GM21529 (cell line): Measurements from ENCODE around the gene TDRD6.

Experiments used
- ATAC-seq: cut with Tn5 transposase; IDR thresholded peaks from one replicate; pipeline ENCODE4 v1.9.1; 2021; ENCODE audit not compliant: unreplicated experiment

Gene TDRD6

DNA sequence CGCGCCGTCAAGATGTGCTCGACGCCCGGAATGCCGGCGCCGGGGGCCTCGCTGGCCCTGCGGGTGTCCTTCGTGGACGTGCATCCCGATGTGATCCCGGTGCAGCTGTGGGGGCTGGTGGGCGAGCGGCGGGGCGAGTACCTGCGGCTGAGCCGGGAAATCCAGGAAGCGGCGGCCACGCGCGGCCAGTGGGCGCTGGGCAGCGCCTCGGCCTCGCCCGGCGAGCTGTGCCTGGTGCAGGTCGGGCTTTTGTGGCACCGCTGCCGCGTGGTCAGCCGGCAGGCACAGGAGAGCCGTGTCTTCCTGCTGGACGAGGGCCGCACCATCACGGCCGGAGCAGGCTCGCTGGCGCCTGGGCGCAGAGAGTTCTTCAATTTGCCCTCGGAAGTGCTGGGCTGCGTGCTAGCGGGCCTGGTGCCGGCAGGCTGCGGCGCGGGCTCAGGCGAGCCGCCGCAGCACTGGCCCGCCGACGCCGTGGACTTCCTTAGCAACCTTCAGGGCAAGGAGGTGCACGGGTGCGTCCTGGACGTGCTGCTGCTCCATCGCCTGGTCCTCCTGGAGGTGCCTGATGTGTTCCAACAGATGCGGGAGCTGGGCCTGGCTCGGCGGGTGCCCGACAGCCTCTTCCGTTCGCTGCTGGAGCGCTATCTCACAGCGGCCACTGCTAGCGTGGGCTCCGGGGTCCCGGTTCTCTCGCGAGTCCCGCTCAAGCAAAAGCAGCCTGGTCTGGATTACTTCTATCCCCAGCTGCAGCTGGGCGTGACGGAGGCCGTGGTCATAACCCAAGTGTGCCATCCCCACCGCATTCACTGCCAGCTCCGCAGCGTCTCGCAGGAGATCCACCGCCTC, 656 bp downstream of the TDRD6 start:
- ATAC-seq = no peak

GRCh38 chr6:46688966-46689335, 1.3 kb downstream of the TDRD6 start:
- ATAC-seq = no peak

DNA sequence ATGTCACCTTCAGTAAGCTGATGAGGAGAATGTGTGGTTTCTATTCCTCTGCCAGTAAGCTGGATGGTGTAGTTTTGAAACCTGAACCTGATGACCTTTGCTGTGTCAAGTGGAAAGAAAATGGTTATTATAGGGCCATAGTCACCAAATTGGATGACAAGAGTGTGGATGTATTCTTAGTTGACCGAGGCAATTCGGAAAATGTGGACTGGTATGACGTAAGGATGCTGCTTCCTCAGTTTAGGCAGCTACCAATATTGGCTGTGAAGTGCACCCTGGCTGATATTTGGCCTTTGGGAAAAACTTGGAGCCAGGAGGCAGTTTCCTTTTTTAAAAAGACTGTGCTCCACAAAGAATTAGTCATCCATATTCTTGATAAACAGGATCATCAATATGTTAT, 2.0 kb downstream of the TDRD6 start:
- no peak for ATAC-seq

GRCh38 chr6:46690141-46690755, 2.6 kb downstream of the TDRD6 start:
- ATAC-seq = no peak

GRCh38 chr6:46690911-46691451, 3.3 kb downstream of the TDRD6 start:
- no peak for ATAC-seq

DNA sequence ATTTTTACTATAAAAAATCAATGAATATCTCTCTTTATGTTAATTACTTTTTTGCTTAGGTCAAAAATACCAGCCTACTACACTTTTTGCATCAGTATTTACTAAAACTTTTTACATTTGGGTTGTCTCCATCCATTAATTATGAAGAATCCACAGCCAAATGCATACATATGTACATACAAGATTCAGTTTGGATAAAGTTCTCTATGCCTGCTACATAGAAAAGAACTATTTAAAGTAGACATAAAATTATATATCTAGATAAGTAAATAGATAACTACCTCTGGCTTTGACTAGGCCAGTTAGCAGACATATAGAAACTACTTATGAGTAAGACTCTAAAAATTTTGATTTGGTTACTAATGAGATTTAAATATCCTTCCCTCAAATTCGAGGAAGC, 12.3 kb downstream of the TDRD6 start:
- ATAC-seq = no peak

- ATAC-seq = no peak
Observed at GRCh38 chr6:46704562-46704961, 16.9 kb downstream of the TDRD6 start.

- ATAC-seq = no peak
Observed at GRCh38 chr6:46706464-46706863, 18.8 kb downstream of the TDRD6 start.

GRCh38 chr6:46711491-46711890, 23.8 kb downstream of the TDRD6 start:
- ATAC-seq = no peak

DNA sequence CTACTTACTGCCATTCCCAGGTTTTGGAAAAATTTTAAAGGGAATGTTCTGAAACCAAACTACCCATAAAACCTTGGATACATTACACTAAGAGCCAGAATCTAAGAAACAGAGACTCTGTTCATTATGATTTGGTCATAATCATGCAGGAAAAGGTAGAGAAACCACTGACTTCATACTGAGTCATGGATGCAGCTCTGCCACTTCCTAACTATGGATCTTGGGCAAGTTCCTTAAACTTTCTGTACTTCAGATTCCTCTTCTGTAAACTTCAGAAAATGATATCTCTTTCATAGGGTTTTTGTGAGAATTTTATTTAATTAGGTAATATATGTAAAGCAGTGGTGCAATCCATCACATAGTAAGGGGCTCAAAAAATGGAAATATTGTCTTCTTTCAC, 27.5 kb downstream of the TDRD6 start:
- no peak for ATAC-seq

DNA sequence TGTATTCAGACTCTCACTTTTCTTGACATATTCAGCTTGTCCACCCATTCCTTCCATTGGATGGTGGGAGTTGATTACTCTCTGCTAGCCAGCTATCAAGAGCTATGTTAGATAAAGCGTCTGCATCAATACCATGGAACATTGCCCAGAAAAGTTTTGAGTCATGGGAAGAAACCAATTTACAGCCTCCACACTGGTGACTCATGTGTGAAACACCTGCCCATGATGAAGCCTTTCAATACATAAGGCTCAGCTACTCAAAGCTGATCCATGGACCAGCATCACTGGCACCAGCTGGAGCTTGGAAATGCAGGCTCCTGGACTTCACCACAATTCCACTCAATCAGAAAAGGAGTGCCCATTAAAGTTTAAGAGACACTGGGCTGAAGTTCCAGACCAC, 31.4 kb downstream of the TDRD6 start:
- no peak for ATAC-seq

DNA sequence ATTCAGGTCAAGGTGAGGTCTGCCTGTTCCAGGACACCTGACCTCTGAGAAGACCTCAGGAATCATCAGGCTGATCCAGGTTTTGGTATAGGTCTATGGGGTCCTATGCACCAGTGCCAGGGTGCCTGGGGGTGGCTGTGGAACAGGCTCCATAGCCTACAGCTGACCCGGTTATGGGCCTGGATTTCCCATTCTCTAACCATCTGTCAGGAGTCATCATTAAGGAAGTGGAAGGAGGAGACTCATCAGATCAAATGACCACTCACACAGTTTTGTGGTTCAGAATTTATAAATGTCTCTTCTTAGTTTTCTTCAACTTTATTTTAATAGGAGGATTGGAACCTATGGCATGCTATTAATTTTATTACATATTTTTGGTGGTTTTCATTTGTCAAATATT, 32.7 kb downstream of the TDRD6 start:
- ATAC-seq = no peak

DNA sequence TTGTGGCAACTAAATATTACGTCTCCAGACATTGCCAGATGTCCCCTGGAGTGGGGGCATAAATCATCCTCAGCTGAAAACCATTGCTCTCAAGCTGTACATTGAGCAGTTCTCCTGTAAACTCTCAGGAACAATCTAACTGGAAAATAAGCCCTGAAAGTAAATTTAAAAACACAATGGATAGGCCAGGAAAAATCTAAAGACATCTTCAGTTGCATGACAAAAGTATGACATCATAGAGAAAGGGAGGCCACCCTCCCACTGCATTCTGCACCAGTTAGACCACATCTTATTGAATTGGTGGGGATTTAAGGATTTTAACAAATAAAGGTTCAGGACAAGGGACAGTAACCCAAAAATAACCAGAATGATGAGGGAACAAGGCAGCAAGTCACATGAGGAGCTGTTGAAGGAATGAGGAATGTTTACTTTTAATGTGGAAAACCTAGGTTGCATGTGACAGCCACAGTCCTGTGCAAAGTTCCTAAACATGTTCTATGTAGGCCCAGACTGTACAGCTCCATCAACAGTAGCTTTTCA, 42.2 kb downstream of the TDRD6 start:
- no peak for ATAC-seq

DNA sequence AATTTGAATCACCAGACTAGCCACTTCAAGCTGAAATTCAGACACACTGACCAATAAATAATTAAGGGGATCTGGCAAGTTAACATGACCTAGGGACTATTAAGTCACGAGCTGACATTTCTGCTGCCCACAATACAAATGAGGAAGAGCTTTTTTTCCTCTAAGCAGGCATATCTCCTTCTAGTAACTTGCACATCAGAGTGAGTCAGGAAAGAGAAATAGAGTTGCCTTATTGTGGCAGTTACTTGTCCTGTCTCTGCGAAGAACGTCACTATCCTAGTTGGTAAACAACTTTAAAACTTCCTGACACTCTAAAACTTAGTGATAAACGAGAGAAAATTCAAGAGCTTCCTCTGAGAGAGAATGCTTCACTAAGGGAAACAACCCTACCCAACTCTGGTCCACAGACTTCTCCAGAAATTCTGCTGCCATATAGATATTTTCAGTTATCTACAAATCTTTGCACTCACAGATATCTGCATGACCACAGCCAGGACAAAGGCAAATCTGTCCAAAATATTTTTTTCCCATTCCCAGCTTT, 43.3 kb downstream of the TDRD6 start:
- no peak for ATAC-seq

DNA sequence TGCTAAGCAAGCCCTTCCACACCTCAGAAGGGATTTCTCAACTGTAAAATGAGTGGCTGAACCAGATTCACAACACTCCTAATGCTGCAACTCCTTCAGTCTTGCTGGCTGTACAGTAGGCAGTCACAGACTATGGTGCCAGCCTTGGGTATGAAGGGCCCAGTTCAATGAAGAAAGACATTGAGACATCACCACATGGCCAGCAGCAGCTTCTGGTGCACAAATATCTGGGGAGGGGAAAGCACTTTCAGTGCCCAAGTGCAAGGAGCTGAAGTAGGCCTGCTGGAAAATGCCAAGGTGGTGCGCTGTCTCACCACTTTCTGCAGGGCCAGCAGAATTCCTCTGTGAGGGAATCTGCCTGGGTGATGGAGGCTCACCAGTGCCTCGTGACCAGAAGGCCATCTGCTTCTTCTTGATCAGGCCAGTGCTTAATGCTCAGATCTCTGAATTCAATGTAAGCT, 45.7 kb downstream of the TDRD6 start:
- no peak for ATAC-seq

- no peak for ATAC-seq
Observed at GRCh38 chr6:46734867-46735719, 47.4 kb downstream of the TDRD6 start, which contains the start of gene PLA2G7. Gene PLA2G7, minus strand, starts transcription at chr6:46735375. Its CDS starts 12,484 bp downstream, at chr6:46722891.

DNA sequence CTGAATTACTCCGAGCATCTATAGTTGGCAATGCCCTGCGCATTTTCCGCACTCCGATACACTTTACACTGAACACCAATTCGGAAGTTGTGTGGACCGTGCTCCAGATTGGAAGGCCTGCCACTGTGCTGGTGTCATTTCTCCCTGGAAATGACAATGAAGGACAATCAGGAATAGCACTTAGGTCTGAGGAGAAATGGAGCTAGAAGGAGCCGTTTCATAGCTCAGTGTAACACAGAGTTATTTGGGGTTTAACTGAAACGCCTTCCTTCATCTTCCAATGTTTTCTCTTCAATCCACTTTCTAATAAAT, 48.0 kb downstream of the TDRD6 start:
- no peak for ATAC-seq

DNA sequence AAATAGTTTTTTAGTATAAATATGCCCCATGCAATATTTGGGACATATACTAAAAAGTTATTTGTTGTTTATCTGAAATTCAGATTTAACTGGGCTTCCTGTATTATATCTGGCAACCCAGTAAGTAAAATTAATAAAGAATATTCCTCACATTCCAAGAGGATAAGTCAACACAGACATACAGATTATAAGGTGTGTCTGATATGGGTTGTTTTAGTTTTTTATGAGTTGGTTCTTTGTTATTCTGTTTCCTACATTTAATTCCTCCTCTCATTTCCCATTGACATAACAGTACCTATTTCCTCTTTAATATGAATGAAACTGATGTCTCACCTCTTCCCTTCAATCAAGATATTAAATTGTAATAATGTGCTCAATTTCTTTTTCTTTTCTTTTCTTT, 49.2 kb downstream of the TDRD6 start:
- no peak for ATAC-seq

GRCh38 chr6:46741482-46741881, 53.8 kb downstream of the TDRD6 start:
- ATAC-seq = no peak

GRCh38 chr6:46741910-46742309, 54.2 kb downstream of the TDRD6 start:
- ATAC-seq = no peak
